ENCODE data around the gene CEP70. TPM values are rescaled to one million over a fixed set of nuclear protein-coding genes. Genes with fewer than 3 reads are reported as not detected.

The CEP70 gene
- total RNA-seq, 1 experiment from 2014 or later, result 64.5 TPM

- no peaks in the 10 kb centered on the region for H3K27me3 ChIP-seq (ENCODE audit: control insufficient read depth, insufficient read depth, low read length)
- no peak for TF ChIP-seq POLR2AphosphoS5 (IDR thresholded peaks at IDR 0.05; ENCODE audit: low read depth, low read length)
- TF ChIP-seq SIN3A (IDR thresholded peaks at IDR 0.05; ENCODE audit: borderline replicate concordance, insufficient read depth, low read depth, low read length), result no peak
- no peak for TF ChIP-seq REST (IDR thresholded peaks at IDR 0.05; ENCODE audit: insufficient read depth in 1 of 2, low read depth in 2 of 2, low read length in 1 of 2)
- TF ChIP-seq CTCF (IDR thresholded peaks at IDR 0.05), result no peak
- no peak for TF ChIP-seq TCF7L2 (IDR thresholded peaks at IDR 0.05; ENCODE audit: low read depth, low read length)
- ATAC-seq (no peak), DNase-seq (ENCODE audit: low read depth, low spot score) (no peak)
- H3K4me3 ChIP-seq (ENCODE audit: low read depth in 2 of 2, low read length in 2 of 2), result no peak overlapping the region
- H3K4me1 ChIP-seq (ENCODE audit: control insufficient read depth, insufficient read depth, low read length), result no peaks in the 10 kb centered on the region
- no peak overlapping the region for H3K27ac ChIP-seq (ENCODE audit: low read length)
- no peaks in the 10 kb centered on the region; the same call in 1 of the 2 replicates for H3K36me3 ChIP-seq (ENCODE audit: control insufficient read depth, insufficient read depth, low read length)
- POLR2A ChIA-PET, result no interaction called here
- no peaks in the 10 kb centered on the region for H3K9me3 ChIP-seq (ENCODE audit: control insufficient read depth, insufficient read depth, low read depth, low read length)
- in situ Hi-C loops (cut with HindIII; ENCODE audit: low pct_unique_long_range_greater_than_20kb, low sequenced_read_pairs), result no loop called here
- CTCF ChIA-PET, result no interaction called here
- intact Hi-C loops (cut with micrococcal nuclease; ENCODE audit: unreplicated experiment), result no loop called here
- BruUV-seq (replicated peaks), result no TSS peak
Observed at GRCh38 chr3:138511945-138512344, 82.1 kb downstream of the CEP70 start.

- no peak for TF ChIP-seq POLR2AphosphoS5 (IDR thresholded peaks at IDR 0.05; ENCODE audit: low read depth, low read length)
- no peak for TF ChIP-seq SIN3A (IDR thresholded peaks at IDR 0.05; ENCODE audit: borderline replicate concordance, insufficient read depth, low read depth, low read length)
- TF ChIP-seq CTCF (IDR thresholded peaks at IDR 0.05), result no peak
- TF ChIP-seq REST (IDR thresholded peaks at IDR 0.05; ENCODE audit: insufficient read depth in 1 of 2, low read depth in 2 of 2, low read length in 1 of 2), result no peak
- no peak for TF ChIP-seq TCF7L2 (IDR thresholded peaks at IDR 0.05; ENCODE audit: low read depth, low read length)
- intact Hi-C loops (cut with micrococcal nuclease; ENCODE audit: unreplicated experiment), result no loop called here
- ChIA-PET CTCF (no interaction called here), POLR2A (no interaction called here)
- Histone ChIP-seq H3K27me3 (ENCODE audit: control insufficient read depth, insufficient read depth, low read length) (no peaks in the 10 kb centered on the region), H3K4me3 (ENCODE audit: low read depth in 2 of 2, low read length in 2 of 2) (no peak overlapping the region), H3K4me1 (ENCODE audit: control insufficient read depth, insufficient read depth, low read length) (no peaks in the 10 kb centered on the region), H3K36me3 (ENCODE audit: control insufficient read depth, insufficient read depth, low read length) (no peaks in the 10 kb centered on the region; the same call in 1 of the 2 replicates), H3K27ac (ENCODE audit: low read length) (no peak overlapping the region), H3K9me3 (ENCODE audit: control insufficient read depth, insufficient read depth, low read depth, low read length) (no peaks in the 10 kb centered on the region)
- in situ Hi-C loops (cut with HindIII; ENCODE audit: low pct_unique_long_range_greater_than_20kb, low sequenced_read_pairs), result no loop called here
- DNase-seq (ENCODE audit: low read depth, low spot score) (no peak), ATAC-seq (no peak)
- no TSS peak for BruUV-seq (replicated peaks)
Observed at GRCh38 chr3:138509586-138509985, 84.5 kb downstream of the CEP70 start.
